ENCODE data around the gene REEP5. TPM values are rescaled to one million over a fixed set of nuclear protein-coding genes. Genes with fewer than 3 reads are reported as not detected.
"Not testable (repeated sequence)": the region's sequence is repeated elsewhere in the genome, so short reads cannot be mapped to it uniquely, and the experiment has no call there.

REEP5 gene
- total RNA-seq, 1 donor from 2014 or later = 61.0 TPM

- H3K4me1 Mint-ChIP-seq (ENCODE audit: unreplicated experiment) = peaks cover 4% of the 10 kb centered on the region
- DNase-seq (ENCODE audit: extremely low spot score, unreplicated experiment) = no peak
- H3K27ac Mint-ChIP-seq = no peak overlapping the region
- no peaks in the 10 kb centered on the region for H3K9me3 Mint-ChIP-seq
- no peak overlapping the region for H3K4me3 Mint-ChIP-seq
- H3K27me3 Mint-ChIP-seq = no peaks in the 10 kb centered on the region
- peaks cover 21% of the 10 kb centered on the region for H3K36me3 Mint-ChIP-seq
- TF ChIP-seq CTCF (conservative IDR thresholded peaks at IDR 0.05) = no peak
Observed at GRCh38 chr5:112910529-112910928, 11.5 kb downstream of the REEP5 start.

GRCh38 chr5:112908854-112909253 lies 13.2 kb downstream of the REEP5 start:
- TF ChIP-seq CTCF (conservative IDR thresholded peaks at IDR 0.05) = no peak
- H3K36me3 Mint-ChIP-seq = peaks cover 17% of the 10 kb centered on the region

GRCh38 chr5:112907166-112907631 lies 14.8 kb downstream of the REEP5 start:
- Mint-ChIP-seq H3K9me3 (no peaks in the 10 kb centered on the region), H3K36me3 (peaks cover 18% of the 10 kb centered on the region), H3K27ac (no peak overlapping the region), H3K4me1 (ENCODE audit: unreplicated experiment) (no peaks in the 10 kb centered on the region), H3K4me3 (no peak overlapping the region), H3K27me3 (no peaks in the 10 kb centered on the region)
- DNase-seq (ENCODE audit: extremely low spot score, unreplicated experiment) = no peak
- TF ChIP-seq CTCF (conservative IDR thresholded peaks at IDR 0.05) = no peak

More at GRCh38 chr5:112908854-112909253, 13.2 kb downstream of the REEP5 start:
- Mint-ChIP-seq H3K4me3 (no peak overlapping the region), H3K9me3 (no peaks in the 10 kb centered on the region), H3K4me1 (ENCODE audit: unreplicated experiment) (no peaks in the 10 kb centered on the region), H3K27ac (no peak overlapping the region), H3K27me3 (no peaks in the 10 kb centered on the region)
- no peak for DNase-seq (ENCODE audit: extremely low spot score, unreplicated experiment)

GRCh38 chr5:112906637-112907036 lies 15.4 kb downstream of the REEP5 start:
- no peak for DNase-seq (ENCODE audit: extremely low spot score, unreplicated experiment)
- Mint-ChIP-seq H3K9me3 (no peaks in the 10 kb centered on the region), H3K36me3 (peaks cover 18% of the 10 kb centered on the region), H3K27me3 (no peaks in the 10 kb centered on the region), H3K4me3 (no peak overlapping the region), H3K27ac (no peak overlapping the region), H3K4me1 (ENCODE audit: unreplicated experiment) (no peaks in the 10 kb centered on the region)
- TF ChIP-seq CTCF (conservative IDR thresholded peaks at IDR 0.05) = no peak

- not testable (repeated sequence) for H3K27ac Mint-ChIP-seq; H3K9me3 Mint-ChIP-seq; H3K4me3 Mint-ChIP-seq; H3K4me1 Mint-ChIP-seq (ENCODE audit: unreplicated experiment); H3K27me3 Mint-ChIP-seq; DNase-seq (ENCODE audit: extremely low spot score, unreplicated experiment)
- H3K36me3 Mint-ChIP-seq = peaks cover 24% of the 10 kb centered on the region
Observed at GRCh38 chr5:112904996-112905395, 17.0 kb downstream of the REEP5 start.

GRCh38 chr5:112902561-112902960 lies 19.5 kb downstream of the REEP5 start:
- Mint-ChIP-seq H3K27ac (no peak overlapping the region), H3K4me1 (ENCODE audit: unreplicated experiment) (peaks cover 3% of the 10 kb centered on the region), H3K9me3 (no peaks in the 10 kb centered on the region), H3K4me3 (no peak overlapping the region), H3K36me3 (peaks cover 25% of the 10 kb centered on the region), H3K27me3 (no peaks in the 10 kb centered on the region)
- DNase-seq (ENCODE audit: extremely low spot score, unreplicated experiment) = no peak
- no peak for TF ChIP-seq CTCF (conservative IDR thresholded peaks at IDR 0.05)

All from type B pancreatic cell (in vitro differentiated cells).